Stimulated activated CD4-positive, alpha-beta T cell treated with anti-CD3 and anti-CD28 coated beads, Interleukin-1b, Interleukin-23, amount 100 ng/mL, for 48 hours (primary cell): ENCODE measurements around the gene JAGN1.
"Not testable (repeated sequence)": the region's sequence is repeated elsewhere in the genome, so short reads cannot be mapped to it uniquely, and the experiment has no call there.

ENCODE experiments used
- DNase-seq: peaks from one replicate; pipeline ENCODE4 v3.0.0-alpha.2; 2020

The JAGN1 gene

DNA sequence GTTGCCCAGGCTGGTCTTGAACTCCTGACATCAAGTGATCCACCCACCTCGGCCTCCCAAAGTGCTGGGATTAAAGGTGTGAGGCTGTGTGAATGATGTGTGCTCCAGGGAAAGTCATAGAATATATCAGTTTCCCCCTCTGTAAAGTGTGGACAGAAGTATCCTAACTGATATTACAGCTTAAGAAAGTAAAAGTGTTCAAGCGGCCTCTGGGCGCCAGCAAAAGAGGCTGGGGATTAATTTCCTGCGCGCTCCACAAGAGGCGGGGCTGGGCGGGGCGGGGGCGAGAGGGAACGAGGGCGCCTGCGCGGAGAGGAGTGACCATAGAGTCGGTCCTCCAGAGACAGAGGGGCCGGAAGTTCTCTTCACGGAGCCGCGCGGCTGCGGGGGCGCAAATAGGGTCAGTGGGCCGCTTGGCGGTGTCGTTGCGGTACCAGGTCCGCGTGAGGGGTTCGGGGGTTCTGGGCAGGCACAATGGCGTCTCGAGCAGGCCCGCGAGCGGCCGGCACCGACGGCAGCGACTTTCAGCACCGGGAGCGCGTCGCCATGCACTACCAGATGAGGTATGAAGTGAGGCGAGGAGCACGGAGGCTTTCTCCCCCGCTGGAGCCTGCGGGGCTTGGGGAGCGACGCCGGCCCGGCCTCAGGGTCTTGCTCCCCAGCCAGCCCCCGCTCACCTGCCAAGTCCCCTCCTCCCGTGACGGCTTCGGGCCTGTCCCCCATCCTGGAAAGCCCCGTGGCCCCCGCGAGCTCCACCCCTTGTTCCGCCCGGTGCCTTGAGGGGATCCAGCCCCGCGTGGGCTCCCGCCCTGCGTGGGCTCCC, at the start of gene JAGN1:
JAGN1 (plus strand) TSS at position 362 of the 823 bp plus-strand sequence; CDS start at position 475, 113 bp downstream.
- peak; percentile 91 for DNase-seq

DNA sequence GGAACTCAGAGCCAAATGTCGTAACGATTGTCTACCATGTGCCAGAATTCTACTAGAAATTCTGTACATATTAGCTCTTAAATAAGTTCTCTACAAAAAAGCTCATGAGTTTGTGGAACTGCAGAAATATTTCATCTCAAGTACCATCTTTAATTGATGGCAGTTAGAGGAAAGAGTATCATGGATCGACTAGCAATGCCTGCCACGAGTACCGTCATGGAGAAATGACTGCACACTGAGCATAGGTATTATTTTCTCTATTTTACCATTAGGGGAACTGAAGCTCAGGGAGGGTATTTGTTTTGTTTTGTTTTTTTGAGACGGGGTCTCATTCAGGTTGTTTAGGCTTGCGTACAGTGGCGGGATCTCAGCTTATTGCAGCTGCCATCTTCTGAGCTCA, 49.4 kb upstream of the JAGN1 start:
- DNase-seq, result no peak

DNA sequence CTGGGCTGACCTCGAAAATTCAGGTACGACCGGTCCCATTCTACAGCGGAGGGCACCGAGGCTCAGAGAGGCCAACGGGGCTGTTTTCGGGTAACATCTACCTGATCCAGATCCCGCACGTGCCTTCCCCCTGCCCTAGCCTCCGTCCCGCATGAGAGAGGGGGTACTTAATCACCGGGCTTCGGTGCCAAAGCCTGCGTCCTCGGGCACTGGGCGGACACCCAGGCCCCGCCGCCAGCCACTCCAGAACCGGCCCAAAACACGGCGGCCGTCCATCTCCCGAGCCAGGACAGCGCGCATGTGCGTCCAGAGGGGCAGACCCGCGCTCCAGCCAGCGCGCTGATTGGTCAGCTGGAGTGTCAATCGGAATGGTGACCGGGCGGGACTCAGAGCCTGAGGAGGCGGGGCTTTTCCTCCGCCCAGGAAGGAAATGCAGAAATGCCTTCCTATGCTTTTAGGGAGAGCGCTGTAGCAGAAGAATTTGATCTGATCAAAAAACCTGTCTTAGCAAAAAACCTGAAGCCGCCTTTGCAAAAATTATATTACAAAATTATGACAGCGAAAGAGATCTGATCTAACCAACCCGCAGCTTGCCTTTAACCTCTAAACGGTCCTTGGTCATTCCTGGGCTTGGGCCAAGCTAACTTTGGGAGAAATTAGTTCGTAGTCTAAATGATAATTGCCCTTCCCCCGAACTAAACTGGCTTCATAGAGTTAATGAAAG, 46.5 kb upstream of the JAGN1 start, which contains the start of gene RPUSD3:
RPUSD3 (minus strand) TSS at position 294 of the 724 bp plus-strand sequence; CDS start at position 276, 18 bp downstream.
- peak; percentile 95 for DNase-seq

DNA sequence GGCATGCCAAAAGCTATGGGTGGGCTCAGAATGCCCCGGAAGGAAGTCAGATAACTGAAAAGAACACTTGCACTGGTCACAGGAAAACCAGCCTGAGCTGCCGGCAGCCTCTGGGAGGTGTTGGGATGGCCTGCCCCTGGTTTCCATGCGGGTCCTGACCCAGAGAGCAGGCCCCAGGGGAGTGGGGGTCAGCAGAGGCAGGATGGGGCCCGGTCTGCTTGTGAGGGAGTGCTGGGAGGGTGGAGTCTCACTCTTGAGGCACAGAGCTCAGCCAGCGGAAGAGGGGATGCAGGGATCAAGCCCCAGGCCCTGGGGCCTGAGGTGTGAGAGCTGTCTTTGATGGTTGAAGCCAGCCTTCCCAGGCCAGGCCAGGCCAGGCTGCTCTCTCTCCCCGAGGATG, 44.2 kb upstream of the JAGN1 start:
- DNase-seq, result no peak

DNA sequence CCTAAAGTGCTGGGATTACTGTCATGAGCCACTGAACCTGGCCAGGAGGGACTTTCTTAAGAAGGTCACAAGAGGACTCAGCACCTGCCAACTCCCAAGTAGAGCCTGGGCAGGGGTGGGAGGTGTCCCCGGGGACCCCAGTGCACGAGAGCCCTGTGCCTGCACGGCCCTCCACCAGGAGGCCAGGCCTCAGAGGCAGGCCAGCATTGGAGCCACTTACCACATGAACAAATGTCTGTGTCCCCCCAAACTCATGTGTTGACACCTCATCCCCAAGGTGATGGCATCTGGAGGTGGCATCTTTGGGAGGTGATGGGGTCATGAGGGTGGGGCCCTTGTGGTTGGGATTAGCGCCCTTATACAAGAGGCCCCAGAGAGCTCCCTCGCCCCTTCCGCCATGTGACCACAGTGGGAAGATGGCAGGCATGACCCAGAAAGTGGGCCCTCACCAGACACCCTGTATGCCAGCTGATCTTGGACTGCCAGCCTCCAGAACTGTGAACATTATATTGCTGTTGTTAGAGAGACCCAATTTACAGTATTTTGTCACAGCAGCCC, 43.4 kb upstream of the JAGN1 start:
- DNase-seq, result no peak

DNA sequence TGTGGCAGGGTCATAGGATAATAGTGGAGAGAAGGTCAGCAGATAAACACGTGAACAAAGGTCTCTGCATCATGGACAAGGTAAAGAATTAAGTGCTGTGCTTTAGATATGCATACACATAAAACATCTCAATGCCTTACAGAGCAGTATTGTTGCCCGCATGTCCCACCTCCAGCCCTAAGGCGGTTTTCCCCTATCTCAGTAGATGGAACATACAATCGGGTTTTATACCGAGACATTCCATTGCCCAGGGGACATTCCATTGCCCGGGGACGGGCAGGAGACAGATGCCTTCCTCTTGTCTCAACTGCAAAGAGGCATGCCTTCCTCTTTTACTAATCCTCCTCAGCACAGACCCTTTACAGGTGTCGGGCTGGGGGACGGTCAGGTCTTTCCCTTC, 42.5 kb upstream of the JAGN1 start:
- not testable (repeated sequence) for DNase-seq

DNA sequence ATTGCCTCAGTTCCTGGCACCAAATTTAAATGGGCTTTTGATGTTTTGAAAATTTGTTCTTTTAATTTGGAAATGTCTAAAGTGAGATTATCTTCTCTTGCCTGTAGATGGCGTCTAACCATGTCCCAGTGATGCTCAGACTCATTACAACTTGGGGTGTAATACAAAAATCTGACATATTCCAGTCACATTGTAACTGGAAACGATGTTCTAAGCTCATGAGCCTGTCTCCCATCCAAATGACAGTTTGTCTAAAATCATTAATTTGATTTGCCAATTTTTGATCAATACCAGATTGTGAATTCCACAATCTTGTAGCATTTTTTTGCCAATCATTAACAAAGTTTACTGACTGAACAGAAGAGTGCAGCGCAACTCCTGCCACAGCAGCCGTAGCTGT, 41.5 kb upstream of the JAGN1 start:
- DNase-seq, result not testable (repeated sequence)

DNA sequence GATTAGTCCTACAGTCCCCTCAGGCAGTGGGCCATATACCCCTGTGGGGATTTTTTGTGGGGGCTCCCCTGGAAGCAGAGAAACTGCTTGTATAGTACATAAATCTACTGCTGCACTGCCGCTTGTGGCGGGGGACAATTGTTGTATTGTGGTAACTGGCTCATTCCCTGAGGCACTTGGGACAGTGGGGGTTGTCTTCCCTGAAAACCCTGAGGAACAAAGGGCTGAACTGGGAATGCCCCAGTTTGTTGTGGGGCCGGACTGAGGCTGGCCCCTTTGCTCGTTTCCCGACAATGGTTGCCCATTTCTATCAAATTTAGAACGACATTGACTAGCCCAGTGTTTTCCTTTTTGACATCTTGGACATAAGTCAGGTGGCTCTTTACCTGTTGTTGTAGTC, 39.0 kb upstream of the JAGN1 start:
- not testable (repeated sequence) for DNase-seq

DNA sequence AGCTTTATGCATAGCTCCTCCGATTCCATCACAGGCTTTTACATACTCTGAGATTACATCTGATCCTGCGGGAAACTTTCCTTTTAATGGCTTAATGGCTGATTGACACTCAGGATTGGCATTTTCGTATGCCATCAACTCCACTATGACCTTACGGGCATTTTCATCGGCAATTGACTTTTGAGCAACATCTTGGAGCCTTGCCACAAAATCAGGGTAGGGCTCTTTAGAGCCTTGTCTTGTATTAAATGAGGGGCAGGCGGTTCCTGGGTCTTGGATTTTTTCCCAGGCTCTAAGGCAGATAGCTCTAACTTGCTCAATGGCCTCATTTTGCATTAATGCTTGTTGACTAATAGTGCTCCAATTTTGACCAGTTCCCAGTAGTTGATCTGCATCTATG, 38.5 kb upstream of the JAGN1 start:
- not testable (repeated sequence) for DNase-seq

DNA sequence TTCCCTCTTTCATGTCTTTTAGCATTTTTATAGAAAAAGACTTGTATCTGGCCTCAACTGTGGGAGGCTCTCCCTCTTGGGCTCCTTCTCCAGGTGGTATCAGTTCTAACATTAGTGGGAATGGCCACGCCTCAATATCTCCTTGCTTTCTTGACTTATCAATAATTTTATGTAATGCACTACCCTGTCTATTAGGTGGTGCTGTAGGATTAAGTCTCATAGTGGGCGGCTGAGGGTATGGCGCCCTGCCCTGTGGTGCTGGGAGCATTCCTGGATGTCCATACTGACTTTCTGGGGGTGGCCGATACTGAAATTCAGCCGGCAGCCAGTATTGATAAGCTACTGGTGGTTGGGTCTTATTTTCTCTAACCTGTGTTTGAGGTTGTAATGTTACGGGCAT, 37.9 kb upstream of the JAGN1 start:
- DNase-seq, result no peak

DNA sequence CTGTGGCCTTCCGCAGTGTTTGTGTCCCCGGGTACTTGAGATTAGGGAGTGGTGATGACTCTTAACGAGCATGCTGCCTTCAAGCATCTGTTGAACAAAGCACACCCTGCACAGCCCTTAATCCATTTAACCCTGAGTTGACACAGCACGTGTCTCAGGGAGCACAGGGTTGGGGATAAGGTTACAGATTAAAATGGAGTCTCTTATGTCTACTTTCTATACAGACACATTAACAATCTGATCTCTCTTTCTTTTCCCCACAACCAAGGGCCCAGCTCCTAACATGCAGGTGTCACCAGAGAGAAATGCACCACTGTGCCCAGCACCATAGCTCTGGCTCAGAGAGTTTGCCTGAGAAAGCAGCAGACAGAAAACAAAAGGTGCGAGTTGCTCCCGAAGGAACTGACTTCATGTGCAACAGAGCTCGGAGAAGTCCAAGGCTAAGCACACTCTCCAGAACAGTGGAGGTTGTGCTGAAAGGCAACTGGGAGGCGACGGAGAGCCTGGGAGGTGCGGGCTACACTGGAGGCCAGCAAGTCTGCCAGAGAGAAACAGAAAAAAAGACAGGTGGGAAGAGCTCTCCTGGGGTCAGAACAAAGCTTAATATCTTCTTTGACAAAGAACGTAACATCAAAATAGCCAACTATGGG, 36.0 kb upstream of the JAGN1 start:
- DNase-seq, result not testable (repeated sequence)

DNA sequence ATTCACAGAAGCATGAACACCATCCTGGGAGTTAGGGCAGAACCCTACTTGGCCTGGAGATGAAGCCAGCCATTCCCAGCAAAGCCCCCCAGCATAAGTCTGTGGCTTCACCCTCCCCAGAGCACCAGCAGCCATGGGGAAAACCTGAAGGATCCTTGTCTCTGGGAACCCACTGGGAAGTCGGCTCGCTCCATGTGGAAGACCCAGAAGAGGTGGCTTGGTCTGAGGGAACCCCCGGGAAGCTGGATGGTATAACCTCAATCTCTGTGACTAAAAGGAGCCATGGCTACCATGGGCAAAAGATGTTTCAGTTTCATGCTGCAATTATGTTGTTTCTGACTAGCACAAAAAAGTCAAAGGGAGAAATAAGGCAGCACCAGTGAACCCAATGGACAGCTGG, 34.8 kb upstream of the JAGN1 start:
- DNase-seq, result no peak

DNA sequence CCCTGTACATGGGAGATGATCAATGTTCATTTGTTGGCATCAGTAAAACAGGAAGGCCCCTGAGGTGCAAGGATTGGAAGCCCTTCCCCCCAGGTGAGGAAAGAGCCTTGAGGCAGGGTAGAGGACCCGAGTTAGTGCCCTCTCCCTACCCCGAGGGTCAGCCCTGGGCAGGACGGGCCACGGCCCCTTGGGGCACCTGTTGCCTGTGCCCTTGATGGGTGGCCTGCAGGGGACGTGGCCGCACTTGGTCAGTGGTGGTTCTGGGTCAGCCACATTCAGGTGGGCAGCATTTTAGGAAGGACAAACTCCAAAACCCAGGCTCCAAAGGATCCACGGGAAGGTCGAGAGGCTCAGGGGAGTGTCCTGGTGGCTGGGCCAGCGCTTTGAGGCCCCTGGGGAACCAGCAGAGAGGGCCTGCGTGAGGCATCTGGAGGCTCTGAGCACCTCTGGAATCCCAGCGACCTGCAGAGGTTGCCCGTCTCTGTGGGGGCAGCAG, 30.8 kb upstream of the JAGN1 start:
- no peak for DNase-seq

DNA sequence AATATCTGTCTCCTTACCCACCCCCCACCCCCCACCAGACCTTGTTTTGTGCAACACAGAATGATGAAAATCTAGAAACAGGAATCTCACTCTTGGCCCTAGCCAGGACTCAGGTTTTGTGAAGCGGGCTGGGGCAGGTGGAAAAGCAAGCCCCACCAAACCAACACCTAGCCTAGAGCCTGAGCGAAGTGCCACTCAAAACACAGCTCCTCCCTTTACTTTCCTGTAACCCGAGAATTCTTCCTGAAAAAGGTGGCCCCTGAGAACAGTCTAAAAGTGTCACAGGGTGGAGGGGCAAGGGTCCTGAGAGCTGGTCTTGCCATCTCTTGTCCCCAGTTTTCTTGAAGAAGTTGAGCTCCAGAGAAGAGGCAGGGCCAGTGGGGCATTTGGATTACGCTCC, 29.2 kb upstream of the JAGN1 start:
- no peak for DNase-seq

DNA sequence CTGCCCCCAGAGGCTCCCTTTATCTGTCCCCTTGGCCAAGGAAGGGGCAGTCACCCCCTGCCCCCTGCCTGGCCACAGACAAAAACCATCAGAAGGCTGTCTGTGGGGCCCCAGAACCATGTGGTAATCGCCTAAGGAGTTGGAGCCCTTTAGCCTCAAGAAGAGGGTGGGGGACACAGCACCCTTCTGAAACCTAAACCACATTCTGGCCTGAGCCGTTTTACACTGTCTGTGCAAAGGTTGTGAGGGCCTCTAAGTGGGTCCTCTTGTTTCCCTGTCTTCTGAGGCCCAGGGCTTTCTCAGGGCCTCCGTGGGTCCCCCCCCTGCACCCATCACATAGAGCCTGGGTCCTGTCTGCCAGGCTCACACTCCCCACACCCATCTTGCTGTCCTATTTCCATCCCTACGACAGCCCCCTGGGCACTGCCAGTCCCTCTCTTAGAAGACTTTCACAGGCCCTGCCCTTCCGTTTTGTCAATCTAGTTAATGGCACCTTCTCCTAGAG, 28.7 kb upstream of the JAGN1 start:
- DNase-seq, result no peak

DNA sequence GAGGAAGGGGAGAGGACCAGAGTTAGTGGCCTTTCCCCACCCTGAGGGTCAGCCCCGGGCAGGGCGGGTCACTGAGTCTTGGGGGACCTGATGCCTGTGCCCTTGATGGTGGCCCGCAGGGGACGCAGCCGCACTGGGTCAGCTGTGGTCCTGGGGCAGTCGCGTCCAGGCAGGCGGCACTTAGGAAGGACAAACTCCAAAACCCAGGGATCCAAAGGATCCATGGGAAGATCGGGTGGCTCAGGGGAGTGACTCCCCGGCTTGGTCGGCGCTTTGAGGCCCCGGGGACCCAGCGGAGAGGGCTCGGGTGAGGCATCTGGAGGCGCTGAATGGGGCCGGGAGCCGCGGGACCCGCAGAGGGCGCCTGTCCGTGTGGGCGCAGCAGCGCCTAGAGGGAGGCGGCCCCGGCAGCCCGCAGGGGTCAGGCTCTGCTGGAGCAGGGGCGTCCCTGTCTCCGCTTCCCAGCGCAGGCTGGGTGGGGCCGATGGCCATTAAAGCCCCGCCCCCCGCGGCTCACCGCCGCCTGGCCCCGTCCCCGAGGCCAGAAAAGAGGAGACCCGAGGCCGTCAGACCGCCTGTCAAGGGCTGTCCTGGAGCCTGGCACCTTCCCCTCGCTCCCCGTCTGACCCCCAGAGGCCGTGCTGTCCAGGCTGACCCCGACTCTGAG, 27.9 kb upstream of the JAGN1 start:
- DNase-seq, result peak; percentile 18

DNA sequence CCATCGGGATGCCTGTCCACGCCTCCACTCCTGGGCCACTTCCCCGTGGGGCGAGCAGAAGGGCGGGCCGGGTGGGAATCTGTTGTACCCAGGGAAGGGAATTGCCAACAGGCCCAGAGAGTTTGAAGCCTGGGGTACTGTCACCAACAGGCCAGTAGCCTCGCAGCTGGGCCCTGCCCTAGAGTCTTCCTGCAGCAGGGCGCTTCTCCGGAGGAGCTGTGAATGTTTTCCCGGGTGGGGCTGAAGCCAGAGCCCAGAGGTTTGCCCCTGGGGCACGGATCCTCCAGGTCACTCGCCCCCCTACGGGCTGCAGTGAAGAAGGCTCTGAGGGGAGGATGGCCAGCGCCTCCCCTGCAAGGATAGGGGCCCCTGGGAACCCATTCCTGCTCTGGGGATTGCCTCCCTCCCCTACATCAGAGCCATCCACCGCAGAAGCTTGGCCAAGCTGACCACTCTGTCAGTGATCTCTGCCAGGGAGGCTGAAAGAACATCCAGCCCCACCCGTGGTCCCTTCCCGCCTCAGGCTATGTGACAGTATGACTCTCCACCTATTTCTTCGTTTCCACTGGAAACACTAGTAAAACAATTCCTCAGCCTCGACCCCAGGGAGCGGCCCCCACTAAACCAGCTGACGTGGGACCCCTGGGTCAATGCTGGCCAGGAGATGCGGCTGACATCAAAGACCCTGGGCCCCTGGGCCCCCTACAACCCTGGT, 27.2 kb upstream of the JAGN1 start:
- no peak for DNase-seq

DNA sequence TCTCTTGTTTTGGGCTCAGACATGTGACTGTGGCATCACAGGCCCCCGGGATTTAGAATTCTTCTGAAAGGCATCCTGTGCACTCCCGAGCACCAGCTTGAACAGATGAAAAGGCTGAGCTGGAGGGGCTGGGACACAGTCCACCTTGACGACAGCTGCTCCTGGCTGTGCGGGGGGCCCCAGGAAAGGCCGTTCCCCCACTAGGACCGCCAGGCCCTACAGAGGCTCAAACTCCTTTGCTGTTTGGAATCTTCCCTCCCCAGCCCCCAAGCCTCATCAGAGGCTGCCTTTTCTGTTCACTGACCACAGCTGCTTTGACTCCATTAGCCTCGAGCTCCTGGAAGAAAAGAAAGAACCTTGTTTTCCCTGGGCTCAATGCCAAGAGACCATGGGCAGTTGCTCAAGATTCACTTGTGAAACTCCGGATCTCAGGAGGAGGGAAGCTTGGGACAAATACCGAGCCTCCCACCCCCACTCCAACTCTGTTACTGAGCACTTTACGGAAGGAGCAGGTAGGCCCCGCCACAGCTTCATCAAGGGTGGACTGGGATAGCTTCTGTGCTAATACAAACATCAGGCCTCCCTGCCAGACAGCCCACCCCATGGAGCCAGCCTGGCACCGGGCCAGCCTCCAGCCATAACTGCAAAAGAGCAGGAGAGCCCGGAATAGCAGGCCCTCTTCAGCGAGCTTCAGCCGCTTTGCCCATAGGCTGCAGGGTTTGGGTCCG, 26.0 kb upstream of the JAGN1 start:
- DNase-seq, result no peak

DNA sequence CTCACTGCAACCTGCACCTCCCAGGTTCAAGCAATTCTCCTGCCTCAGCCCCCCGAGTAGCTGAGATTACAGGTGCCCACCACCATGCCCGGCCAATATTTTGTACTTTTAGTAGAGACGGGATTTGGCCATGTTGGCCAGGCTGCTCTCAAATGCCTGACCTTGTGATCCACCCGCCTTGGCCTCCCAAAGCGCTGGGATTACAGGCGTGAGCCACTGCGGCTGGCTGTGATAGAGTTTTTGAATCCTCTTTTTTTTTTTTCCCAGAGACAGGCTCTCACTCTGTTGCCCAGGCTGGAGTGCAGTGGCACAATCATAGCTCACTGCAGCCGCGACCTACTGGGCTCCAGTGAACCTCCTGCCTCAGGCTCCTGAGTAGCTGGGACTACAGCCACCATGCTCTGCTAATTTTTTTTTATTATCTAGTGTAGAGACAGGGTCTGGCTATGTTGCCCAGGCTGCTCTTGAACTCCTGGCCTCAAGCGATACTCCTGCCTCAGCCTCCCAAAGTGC, 25.2 kb upstream of the JAGN1 start:
- not testable (repeated sequence) for DNase-seq

DNA sequence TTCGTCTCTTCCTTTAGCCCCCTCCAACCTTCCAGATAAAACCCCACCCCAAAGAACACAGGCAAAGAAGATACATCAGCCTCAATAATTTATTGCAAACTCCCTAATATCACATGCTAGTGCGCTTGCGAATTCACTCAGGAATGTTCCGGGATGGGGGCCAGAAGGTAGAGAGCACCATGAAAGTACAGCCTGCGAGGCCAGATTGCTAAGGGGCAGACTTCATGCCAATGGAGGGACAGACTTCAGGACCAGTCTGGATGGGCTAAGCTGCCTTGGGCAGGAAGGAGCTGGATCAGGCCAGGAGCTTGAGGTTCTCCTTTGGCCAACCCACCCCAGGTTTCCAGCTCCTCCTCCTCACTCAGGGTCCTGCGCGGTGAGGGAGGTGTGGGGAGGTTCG, 23.8 kb upstream of the JAGN1 start:
- no peak for DNase-seq

DNA sequence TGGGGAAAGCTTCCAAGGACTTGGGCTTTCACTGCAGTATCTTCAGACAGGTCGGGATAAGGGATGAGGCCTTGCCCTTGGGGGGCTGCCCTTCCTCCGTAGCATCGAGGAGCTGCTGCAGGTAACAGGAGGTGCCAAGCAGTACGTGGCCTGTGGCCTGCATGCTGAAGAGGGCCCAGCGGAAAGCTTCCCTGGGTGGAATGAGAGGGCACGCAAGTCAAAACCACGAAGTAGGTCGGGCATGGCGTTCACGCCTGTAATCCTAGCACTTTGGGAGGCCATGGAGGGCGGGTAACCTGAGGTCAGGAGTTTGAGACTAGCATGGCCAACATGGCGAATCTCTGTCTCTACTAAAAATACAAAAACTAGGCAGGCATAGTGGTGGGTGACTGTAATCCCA, 23.3 kb upstream of the JAGN1 start:
- no peak for DNase-seq
